ENCODE results near the gene PLPP7.

Gene PLPP7

GRCh38 chr9:131303381-131304321, 14.1 kb downstream of the PLPP7 start:
- DNase-seq (ENCODE audit: low read depth, low spot score), result no peak

- peak; percentile 63 for DNase-seq (ENCODE audit: low read depth, low spot score)
These were observed 15.3 kb downstream of the PLPP7 start for GRCh38 chr9:131304676-131305355.

- DNase-seq (ENCODE audit: low read depth, low spot score), result no peak
These were observed 17.0 kb downstream of the PLPP7 start for GRCh38 chr9:131306397-131307004.

GRCh38 chr9:131307974-131308373, 18.5 kb downstream of the PLPP7 start:
- no peak for DNase-seq (ENCODE audit: low read depth, low spot score)

- DNase-seq (ENCODE audit: low read depth, low spot score), result no peak
These were observed 18.9 kb downstream of the PLPP7 start for GRCh38 chr9:131308452-131308851.

GRCh38 chr9:131308906-131309529, 19.5 kb downstream of the PLPP7 start:
- no peak for DNase-seq (ENCODE audit: low read depth, low spot score)

GRCh38 chr9:131309530-131310276, 20.2 kb downstream of the PLPP7 start:
- no peak for DNase-seq (ENCODE audit: low read depth, low spot score)

- peak; percentile 50 for DNase-seq (ENCODE audit: low read depth, low spot score)
These were observed 21.5 kb downstream of the PLPP7 start for GRCh38 chr9:131310833-131311554.

GRCh38 chr9:131312246-131312645, 22.7 kb downstream of the PLPP7 start:
- no peak for DNase-seq (ENCODE audit: low read depth, low spot score)

- peak; percentile 30 for DNase-seq (ENCODE audit: low read depth, low spot score)
These were observed 23.6 kb downstream of the PLPP7 start for GRCh38 chr9:131312822-131313770.

GRCh38 chr9:131318231-131319085, 28.9 kb downstream of the PLPP7 start:
- no peak for DNase-seq (ENCODE audit: low read depth, low spot score)

GRCh38 chr9:131319486-131319885, 30.0 kb downstream of the PLPP7 start:
- no peak for DNase-seq (ENCODE audit: low read depth, low spot score)

GRCh38 chr9:131320031-131320685, 30.6 kb downstream of the PLPP7 start:
- DNase-seq (ENCODE audit: low read depth, low spot score), result no peak

GRCh38 chr9:131323629-131324028, 34.1 kb downstream of the PLPP7 start:
- no peak for DNase-seq (ENCODE audit: low read depth, low spot score)

GRCh38 chr9:131324736-131325679, 35.5 kb downstream of the PLPP7 start:
- no peak for DNase-seq (ENCODE audit: low read depth, low spot score)

- DNase-seq (ENCODE audit: low read depth, low spot score), result no peak
These were observed 39.7 kb downstream of the PLPP7 start for GRCh38 chr9:131329241-131329641.

All from ELF-1 (cell line).